Activated CD8-positive, alpha-beta memory T cell treated with anti-CD3 and anti-CD28 coated beads for 1 hour (primary cell): ENCODE measurements around the gene MTA1.

Experiments used
- DNase-seq, 2 donors: peaks; one replicate each; pipeline ENCODE4 v3.0.0-alpha.2; 2020; ENCODE audit warnings: low read depth in 1 of 2; ENCODE audit errors: extremely low read depth in 1 of 2

MTA1 gene

GRCh38 chr14:105484069-105484996 is 64.7 kb downstream of the MTA1 start:
- DNase-seq = no peak

DNA sequence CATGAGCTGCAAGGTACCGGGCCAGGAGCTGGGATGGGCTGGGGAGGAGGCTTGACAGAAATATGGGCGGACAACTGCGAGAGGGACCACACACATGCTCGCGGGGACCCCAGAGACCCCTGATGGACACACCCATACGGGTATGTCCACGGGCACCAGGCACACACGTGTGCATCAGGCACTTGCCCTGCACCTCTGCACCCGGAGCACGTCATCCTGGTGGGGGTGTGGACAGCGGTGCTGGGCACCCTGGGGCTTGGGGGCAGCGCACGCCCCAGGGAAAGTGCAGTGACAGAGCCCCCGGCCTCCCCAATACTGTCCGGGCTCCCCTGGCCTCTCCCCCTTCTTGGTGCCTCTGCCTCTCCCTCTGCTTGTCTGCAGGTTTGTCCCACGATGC is 65.4 kb downstream of the MTA1 start:
- DNase-seq = no peak

- DNase-seq = no peak
These were observed 66.1 kb downstream of the MTA1 start for GRCh38 chr14:105485739-105486162.

GRCh38 chr14:105486163-105486973 is 66.7 kb downstream of the MTA1 start, which contains the start of gene CRIP1:
Gene CRIP1, plus strand, starts transcription at chr14:105486886. Its CDS starts 374 bp downstream, at chr14:105487260.
- no peak for DNase-seq

- no peak for DNase-seq
These were observed 67.4 kb downstream of the MTA1 start for GRCh38 chr14:105486974-105487448.

GRCh38 chr14:105487449-105487985 is 67.9 kb downstream of the MTA1 start:
- peak in 1 of 2 donors; percentile 65 for DNase-seq

GRCh38 chr14:105487986-105488777 is 68.6 kb downstream of the MTA1 start:
- DNase-seq = no peak

- no peak for DNase-seq
These were observed 69.3 kb downstream of the MTA1 start for GRCh38 chr14:105488781-105489541.

DNA sequence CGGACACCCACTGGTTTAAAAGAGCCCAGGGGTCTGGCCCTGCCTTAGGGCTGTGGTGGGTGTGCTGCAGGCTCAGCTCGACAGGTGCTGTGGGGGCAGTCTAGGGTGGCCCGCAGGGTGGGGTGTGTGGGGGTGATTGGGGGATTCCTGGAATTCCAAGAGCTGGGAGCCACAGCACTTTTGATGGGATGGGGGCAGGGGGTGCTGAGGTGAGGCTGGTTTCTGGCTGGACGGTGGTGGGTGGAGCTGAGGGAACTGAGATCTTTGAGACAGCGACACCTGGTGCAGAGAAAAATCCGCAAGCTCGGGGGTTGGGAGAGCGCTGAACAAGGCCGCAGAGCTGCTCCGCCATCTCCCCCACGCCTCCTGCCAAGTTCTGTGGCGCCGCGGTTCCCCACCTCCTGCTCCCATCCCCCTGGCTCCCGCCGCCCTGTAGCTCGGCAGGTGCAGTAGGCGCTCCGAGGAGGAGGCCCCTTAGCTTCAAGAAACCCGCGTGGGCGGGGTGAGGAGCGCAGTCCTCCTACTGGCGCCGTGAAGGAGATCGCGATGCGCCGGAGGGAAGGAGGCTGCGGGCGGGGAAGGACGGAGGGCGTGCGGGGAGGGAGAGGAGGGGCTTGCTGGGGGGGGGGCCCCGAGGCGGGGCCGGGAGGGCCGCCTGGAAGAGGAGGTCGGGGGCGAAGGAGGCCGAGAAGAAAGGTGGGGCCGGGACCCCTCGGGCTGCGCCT is 70.1 kb downstream of the MTA1 start:
- peak; percentile 77 to 92 for DNase-seq

DNA sequence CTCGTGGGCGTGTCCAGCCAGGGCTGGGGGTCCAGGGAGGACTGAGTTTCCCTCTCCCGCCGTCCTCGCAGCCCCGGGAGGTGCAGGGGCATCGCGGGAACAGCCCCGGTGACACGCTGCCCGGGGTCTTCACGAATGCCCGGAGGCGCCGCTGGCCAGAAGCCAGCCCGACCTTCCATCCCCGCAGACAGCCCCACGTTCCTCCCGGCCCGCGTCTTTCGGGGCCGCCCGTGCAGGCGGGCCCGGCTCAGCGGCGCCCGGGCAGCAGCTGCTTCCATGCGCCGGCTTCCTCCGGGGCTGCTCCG is 70.6 kb downstream of the MTA1 start:
- DNase-seq = no peak

DNA sequence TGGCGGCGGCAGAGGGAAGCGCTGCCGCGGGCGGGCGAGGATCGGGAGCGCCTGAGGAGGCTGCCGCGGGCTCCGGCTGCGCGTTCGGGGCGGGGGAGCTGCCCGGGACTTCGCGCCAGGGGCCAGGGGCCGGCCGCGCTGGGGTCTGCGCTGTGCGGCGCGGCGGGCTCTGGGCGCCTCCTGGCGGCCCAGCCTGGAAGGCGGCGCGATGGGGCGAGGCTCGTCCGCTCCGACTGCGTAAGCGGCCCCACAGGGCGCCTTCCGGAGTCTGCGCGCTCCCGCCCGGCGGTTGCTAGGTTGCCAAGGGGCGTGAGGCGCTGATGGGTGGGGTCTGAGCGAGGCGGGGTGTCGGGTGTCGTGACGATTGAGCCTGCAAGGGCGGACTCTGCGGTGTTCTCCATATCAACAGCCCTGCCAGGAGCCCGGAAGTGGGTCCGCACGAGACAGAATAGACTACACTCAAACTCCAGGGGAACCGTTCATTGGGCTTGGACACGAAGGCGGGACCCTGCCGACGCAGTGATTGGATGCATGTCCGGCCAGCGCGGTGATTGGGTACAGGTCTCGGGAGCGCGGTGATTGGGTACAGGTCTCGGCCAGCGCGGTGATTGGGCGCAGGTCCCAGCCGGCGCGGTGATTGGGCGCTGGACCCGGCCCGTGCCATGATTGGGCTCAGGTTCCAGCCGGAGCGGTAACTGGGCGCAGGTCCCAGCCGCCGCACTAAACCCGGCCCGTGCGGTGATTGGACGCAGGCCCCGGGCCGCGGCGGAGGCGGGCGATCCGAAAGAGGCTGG is 71.1 kb downstream of the MTA1 start, which contains the start of gene TEDC1:
TSS of gene TEDC1 (plus strand) at position 675 of the 794 bp plus-strand sequence. CDS start 130 bp downstream, outside the sequence.
- DNase-seq = peak; percentile 96 to 98

GRCh38 chr14:105491366-105491973 is 71.8 kb downstream of the MTA1 start:
- DNase-seq = peak in 1 of 2 donors; percentile 77

DNA sequence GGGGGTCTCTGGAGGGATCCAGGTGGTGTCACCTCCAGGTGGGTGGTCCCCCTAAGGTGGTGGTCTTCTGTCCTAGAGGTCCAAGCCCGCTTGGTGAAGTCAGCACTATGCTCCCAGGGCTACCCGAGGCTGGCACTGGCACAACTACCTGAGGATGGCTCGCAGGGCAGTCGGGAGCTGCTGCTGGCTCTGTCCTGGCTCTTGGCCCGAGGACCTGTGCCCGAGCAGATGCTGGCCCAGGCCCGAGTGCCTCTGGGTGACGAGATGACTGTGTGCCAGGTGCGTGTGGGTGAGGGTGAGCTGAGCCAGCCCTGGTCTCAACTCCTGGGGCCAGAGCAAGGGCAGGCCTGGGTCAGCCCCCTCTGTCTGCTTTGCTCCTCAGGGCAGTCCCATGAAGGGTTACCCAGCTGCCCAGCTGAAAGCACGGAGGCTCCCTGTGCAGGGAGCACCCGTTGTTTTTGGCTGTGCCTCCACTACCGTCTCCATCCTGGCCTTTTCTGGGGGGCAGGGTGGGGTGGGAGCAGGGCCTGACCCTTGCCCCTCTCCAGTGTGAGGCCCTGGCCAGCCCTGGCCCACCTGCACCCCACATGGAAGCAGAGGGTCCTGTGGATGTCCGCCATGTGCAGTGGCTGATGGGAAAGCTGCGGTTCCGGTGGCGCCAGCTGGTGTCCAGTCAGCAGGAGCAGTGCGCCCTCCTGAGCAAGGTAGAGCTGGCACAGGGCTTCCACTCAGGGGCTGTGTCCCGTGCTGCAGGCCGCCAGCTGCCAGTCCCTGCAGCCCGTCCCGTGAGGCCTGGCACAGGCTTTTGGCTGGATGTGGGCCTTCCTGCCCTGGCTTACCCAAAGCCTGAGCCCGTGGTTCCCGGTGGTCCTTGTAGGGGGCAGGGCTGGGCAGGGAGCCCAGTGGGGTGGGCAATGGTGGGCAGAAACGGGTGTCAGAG is 72.7 kb downstream of the MTA1 start:
- no peak for DNase-seq

DNA sequence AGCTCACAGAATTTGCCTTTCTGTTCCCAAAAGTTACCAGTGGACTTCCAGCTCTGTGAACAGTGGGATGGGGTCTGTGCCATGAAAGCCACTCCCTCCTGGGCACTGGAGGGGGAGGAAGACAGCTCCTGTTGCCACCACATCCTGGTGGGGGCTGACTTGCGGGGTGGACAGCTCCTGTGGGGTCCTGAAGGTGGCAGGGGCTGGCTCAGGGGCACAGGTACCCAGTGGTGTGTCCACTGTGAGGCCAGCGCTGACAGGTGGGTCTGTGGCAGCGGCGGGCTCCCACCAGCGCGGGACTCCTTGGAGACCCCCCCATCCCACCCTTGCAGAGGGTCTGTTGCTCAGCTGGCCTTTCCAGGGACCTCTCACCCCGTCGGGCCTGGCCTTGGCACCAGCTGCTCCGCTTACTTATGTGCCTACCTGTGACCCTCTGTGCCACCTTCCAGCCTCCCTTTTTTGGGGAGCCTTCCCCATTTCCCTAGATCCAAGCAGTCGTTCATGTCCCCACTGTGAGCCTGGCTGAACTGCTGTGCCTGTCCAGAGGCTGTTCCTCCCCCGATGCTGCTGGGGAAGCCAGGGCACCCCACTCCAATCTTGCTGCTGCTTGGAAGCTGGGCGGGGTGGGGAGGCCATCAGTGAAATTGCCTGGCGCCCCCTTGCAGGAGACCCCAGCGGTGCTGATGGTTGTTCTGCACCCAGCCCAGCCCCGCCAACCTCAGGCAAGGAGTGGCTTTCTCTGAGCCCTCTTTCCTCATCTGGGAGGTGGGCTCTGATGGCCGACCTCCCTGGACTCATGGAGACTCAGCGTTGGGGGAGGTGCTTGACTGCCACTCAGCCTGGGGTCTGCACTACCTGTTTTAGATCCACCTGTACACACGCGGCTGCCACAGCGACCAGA is 73.6 kb downstream of the MTA1 start:
- no peak for DNase-seq

- no peak for DNase-seq
These were observed 74.4 kb downstream of the MTA1 start for GRCh38 chr14:105493921-105494605.
